Measurements from ENCODE around the gene MGAT3.

DNA sequence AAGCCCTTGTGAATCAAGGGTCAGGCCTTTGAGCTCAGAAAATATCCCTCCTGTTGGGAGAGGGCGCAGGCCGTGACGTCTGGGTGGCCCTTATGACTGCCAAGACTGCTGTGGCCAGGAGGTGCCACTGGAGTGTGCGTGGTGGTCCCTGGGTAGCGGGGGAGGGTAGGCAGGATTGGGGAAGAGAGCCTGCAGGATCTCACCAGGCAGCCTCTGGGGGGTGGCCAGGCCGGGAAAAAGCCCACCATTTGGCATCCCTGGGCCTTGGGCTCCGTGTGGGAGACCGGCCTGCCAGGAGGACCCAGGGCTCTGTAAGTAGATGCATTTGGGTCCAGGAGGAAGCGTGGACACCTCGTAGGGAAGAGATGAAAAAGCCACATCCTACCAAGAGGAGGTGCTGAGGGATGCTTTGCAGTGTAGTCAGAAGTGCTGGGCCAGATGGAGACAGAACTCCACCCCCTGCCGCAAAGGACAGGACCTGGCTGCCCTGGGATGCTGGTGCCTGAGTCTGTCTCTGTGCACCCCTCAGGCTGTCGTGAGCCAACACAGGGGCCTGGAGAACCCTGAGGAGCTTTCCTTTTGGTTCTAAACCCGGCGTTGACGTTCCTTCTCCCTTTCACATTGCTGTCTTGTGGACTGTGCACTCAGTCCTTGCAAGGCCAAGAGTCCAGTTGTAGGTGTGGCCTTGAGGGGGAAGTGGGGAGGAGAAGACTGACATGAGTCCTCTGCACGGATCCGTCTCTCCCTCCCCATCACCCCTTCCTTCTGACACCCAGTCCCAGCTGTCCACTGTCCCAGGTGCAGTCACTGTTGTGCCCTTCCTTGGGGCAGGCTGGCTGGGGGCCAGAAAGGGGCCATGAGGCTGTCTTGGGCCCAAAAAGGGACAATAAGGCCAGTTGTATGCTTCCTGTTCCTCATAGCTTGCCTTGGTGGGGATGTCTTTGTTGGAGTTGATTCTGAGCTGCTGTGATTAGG is 32.6 kb downstream of the MGAT3 start:
- TF ChIP-seq, protein P1, sequence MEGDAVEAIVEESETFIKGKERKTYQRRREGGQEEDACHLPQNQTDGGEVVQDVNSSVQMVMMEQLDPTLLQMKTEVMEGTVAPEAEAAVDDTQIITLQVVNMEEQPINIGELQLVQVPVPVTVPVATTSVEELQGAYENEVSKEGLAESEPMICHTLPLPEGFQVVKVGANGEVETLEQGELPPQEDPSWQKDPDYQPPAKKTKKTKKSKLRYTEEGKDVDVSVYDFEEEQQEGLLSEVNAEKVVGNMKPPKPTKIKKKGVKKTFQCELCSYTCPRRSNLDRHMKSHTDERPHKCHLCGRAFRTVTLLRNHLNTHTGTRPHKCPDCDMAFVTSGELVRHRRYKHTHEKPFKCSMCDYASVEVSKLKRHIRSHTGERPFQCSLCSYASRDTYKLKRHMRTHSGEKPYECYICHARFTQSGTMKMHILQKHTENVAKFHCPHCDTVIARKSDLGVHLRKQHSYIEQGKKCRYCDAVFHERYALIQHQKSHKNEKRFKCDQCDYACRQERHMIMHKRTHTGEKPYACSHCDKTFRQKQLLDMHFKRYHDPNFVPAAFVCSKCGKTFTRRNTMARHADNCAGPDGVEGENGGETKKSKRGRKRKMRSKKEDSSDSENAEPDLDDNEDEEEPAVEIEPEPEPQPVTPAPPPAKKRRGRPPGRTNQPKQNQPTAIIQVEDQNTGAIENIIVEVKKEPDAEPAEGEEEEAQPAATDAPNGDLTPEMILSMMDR (IDR thresholded peaks at IDR 0.05) = no peak
- TF ChIP-seq POLR2A (IDR thresholded peaks at IDR 0.05) = no peak

Measured in uterus (tissue), 2 donors.